Fibroblast of lung (primary cell): ENCODE measurements around the gene ACOT7.

ENCODE experiments used
- EZH2 ChIP-seq: IDR thresholded peaks from 2 replicates; pipeline ENCODE4 v1.5.1; 2012; ENCODE audit warnings: low read length, control low read depth, mild to moderate bottlenecking; ENCODE audit errors: missing control alignments
- TF ChIP-seq, protein P1 (sequence below), 2 donors: IDR thresholded peaks in 1 of 2; conservative IDR thresholded peaks in 1 of 2; 1 replicate in 1 of 2; 2 replicates in 1 of 2; pipeline ENCODE4 v1.5.1; 2011 to 2012; ENCODE audit warnings: low read length in 2 of 2, control low read depth in 1 of 2, inconsistent platforms in 1 of 2, low read depth in 1 of 2, mild to moderate bottlenecking in 1 of 2

DNA sequence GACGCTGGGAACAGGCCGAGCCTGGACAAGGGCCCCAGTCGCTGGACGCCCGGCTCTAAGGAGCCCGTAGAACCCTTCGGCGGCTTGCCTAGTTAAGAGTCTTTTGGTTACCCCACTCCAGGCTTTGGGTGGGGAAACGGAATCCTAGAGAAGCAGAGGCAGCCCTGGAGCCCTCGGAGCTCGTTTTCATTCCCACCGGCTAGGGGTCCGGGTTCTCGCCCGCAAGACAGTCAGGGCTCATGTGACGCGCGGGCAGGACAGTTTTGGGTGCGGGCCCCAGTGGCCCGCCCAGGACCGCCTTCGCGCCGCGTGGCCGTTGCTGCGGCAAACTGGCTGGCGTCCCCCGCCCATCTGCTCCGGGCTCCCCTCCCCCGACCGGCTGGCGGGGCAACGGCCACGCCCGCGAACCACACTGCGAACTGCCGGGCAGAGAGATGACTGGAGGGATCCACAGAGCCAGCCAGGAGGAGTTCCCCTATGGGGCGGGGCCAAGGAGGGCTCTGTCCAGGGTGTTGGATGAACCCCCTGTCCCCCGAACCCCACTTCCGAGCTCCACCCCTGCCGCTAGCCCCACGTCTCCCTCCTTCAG lies 27.0 kb upstream of the ACOT7 start:
- TF ChIP-seq, protein P1, sequence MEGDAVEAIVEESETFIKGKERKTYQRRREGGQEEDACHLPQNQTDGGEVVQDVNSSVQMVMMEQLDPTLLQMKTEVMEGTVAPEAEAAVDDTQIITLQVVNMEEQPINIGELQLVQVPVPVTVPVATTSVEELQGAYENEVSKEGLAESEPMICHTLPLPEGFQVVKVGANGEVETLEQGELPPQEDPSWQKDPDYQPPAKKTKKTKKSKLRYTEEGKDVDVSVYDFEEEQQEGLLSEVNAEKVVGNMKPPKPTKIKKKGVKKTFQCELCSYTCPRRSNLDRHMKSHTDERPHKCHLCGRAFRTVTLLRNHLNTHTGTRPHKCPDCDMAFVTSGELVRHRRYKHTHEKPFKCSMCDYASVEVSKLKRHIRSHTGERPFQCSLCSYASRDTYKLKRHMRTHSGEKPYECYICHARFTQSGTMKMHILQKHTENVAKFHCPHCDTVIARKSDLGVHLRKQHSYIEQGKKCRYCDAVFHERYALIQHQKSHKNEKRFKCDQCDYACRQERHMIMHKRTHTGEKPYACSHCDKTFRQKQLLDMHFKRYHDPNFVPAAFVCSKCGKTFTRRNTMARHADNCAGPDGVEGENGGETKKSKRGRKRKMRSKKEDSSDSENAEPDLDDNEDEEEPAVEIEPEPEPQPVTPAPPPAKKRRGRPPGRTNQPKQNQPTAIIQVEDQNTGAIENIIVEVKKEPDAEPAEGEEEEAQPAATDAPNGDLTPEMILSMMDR (conservative IDR thresholded peaks at IDR 0.05 in 1 of 2, IDR thresholded peaks at IDR 0.05 in 1 of 2; ENCODE audit: low read depth in 1 of 2, low read length in 2 of 2) = no peak
- peak; percentile 71 for TF ChIP-seq EZH2
